ENCODE results near the gene DUSP10.

Gene DUSP10

DNA sequence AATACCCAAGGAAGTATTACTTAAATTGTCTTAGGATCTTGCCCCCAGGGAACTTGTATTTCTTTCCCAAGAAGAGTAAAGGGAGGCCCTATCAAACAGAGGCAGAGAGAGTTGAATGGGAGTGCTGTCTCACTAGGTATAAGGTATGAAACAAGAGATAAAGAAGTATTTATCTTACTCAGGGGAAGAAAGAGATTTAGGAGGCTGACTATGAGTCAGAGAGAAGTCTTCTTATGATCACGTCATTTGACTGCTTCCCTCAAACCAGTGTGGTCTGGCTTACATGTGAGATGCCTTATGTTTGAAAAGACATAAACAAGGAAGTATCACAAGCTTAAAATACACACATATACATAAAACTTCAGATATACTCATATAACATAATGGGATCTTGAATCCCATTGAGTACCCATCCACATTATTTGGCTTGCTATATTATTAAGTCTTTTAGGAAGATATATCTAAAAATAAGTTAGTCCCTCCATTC, 29.6 kb downstream of the DUSP10 start:
- no peak for DNase-seq

DNA sequence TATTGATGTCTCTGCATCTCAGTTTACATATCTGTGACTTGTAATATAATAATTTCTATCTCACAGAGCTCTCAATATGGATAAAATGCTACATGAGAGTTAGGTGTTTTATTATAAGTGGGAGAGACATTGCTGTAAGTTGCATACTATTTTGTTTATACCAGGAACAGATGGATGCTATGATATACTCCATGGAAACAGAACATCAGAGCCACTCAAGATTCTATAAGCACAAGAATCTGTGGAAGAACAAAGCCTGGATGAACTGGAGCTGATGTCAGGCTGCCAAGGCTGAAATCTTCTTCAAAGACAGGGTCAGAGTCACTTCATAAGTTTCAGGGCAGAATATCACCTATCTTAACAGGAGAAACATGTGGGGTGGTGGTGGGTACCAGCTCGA, 30.2 kb downstream of the DUSP10 start:
- no peak for DNase-seq

DNA sequence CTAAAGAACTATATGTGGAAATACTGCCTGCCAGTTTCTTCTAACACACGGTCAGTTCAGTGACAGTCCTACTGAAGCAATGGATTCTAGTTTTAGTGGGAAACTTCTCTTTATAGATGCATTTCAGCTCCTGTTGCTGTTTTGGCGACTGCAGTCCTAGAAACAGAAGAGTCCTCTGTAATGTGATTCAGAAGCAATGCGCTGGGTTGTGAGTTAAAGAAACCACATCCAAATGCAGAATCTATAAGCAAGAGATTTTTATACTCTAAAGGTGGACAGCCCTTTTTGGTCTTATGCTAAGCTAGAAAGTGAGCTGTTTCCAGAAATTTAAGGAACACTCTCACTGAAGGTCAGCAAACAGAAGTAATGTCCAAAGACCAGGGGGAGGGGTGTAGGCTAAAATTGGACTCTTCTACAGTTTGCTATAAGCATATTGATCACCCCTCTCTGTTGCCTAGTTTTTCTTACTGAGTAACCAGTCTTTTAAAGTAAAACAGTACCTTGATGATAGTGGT, 30.8 kb downstream of the DUSP10 start:
- no peak for DNase-seq

DNA sequence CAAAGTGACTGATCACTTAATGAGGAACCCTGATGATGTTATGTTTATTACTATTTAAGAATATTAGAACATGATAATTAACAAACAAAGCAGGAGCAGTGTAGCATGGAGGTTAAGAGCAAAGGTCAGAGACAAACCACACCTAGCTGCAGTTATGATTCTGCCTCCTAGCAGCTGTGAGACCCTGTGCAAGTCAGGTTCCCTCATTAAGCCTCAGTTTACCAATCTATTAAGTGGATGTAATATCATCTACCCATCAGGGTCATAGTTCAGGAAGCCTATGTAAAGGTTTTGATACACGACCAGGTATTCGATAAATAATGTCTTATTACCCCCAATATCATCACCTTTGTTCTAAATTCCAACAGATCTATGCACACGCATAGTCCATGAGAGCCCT, 32.0 kb downstream of the DUSP10 start:
- DNase-seq, result no peak

DNA sequence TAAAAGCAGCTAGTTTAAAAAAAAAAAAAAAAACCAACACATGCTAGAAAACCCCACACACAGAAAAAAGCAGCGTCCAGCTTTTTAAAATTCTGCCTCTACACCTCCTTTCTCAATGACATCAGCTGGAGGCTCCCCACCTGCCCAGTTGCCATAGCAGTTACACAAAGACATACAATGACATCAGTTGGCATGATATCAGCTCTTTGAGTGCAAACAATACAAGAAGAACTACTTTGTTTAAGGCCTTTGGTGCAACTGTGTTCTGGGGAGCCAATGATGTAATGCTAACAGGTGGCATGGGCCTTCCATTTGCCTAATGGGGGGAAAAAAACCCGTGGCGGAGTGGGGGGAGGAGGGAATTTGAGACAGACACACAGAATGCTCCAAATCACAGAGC, 32.9 kb downstream of the DUSP10 start:
- DNase-seq, result no peak

DNA sequence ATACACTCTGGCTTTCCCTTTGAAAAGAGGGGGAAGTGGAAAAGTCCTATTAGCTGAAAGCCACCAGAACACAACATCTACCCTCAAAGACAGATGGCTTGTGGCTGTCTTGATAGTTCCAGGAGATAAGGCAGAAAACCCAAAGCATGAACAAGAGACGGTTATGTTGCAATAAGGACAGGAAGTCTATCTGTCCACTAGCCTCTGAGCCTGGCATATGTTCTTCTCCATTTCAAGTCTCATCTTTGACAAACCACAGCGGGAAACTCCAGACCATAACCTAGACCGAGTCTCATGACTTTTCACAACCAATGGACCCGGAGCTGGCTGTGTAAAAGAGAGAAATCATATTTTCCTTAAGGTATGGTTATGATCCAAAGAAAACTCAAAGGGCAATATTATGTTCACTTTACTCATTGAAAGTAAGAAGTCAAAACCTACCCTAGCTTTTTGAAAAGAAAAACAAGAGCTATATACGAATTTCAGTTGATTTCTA, 33.8 kb downstream of the DUSP10 start:
- peak; percentile 59 for DNase-seq

DNA sequence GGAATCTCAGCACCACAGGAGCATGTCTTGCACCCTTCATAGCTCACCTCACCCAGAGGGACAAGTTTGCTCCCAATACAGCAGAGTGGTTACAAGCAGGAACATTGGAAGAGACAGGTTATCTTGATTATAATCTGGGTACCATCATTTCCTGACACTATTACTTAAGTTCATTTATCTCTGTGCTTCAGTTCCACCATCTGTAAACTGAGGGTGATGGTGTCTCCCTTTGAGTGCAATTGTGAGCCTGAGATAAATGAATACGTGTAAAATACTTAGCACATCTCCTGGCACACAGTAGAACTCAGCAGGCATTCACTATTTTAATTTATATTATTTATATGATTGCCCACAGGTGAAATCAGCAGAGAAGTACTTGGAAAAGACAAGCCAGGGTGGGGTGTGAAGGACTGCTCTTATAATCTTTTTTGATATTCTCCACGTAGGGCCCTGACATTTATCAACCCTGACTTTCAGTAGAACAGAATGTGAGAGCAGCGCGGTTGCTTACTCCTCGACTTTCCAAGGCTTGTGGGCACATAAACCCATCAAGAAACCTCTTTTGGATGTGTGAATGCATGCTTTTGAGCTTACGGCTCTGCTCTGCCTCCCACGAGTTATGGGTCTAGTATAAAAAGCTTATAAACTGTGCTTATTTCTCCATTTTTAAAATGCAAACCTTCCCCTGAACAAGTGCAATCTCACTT, 34.9 kb downstream of the DUSP10 start:
- DNase-seq, result no peak

DNA sequence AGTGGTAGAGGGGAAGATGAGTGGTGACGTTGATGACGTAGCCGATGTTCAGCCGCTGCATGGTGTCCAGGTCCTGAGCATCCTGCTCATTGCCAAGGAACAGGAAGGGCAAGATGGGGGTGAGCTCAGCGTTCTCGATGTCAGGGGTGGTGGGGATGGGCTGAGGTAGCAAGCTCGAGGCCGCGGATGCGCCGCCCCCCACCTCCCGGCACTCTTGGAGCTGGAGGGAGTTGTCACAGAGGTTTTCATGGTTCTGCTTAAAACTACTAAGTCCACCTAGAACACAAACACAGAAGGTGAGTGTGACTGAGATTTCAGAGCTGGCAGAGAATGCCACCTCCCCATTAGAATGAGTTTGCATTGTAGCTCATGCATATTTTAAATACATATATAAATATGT, 35.7 kb downstream of the DUSP10 start:
- DNase-seq, result no peak

DNA sequence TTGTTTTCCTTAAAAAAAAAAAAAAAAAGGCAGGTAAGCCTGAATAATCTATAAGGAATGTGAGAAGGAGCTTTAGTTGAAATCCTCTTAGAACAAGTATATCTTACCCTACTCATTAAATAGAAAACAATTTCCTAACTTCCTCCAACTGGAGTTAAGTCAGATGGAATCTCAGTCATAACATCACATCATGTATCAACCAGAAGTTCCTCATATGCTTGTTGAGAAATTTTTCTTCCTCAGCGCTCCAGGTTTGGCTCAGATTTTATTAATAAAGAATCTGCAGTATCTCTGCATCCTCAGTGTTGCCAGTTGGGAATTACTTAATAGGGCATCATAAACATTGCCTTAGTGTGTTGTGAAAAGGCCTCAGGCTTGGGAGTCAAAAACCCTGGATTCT, 37.6 kb downstream of the DUSP10 start:
- no peak for DNase-seq

DNA sequence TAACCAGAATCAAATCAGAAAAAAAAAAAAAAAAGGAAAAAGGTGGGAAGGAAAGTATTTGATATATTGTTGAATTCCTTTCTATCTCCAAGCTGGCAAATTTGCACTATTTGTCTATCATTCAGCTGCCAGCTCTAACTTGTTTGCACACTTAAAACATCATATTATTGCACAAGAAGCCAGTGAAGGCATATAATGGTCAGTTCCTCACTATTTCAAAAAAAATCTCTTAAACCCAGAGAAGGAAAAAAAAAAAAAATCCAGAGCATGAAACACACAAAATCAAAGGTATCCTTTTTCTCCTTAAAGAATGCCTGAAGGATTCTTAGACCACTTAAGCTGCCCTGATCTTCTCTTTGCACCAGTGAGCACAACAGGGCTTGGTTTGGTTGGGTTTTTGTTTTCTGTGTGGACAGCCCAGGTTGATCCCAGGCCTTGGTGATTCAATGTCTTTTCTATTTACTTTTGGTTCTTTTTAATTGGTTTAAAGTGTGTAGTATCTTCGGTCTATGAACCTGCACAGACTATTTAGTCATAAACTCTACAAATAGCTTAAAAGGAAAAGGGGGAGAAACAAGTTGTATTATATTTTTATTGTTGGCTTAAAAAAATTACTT, 40.2 kb downstream of the DUSP10 start:
- DNase-seq, result no peak

DNA sequence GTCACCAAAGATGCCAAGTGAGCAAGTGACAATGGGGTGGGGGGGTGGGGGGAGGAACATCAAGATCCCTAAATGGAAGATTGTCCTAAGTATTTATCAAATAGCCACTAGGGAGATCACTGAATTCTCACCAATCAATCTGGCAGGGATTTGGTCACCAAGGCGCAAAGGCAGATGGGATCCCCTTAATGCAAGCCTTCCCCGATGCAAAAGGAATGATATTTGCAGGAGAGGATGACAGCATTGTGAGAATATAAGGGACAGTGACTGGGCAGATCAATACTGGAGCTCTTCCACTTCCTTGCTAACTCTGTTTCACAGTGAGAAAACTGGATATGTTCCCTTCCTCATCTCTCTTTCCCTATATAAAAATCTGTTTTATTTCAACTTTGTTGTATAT, 40.9 kb downstream of the DUSP10 start:
- no peak for DNase-seq

DNA sequence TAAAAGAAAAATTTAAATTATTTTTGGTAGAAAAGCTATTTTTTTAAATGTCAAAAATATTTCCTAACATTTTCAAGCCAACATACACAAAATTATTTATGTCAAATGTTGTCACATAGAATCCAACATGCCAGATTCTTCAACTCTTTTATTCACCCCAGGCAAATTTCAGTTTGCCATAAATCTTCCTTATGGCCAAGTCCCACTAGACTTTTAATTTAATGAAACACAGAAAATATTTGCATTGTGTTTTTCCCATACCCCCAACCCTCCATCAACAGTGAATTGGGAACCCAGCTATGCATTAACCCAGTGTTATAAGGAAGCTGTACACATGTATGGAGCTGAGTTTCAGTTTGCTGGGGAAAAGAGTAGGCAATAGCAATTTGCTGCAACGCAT, 41.4 kb downstream of the DUSP10 start:
- DNase-seq, result no peak

DNA sequence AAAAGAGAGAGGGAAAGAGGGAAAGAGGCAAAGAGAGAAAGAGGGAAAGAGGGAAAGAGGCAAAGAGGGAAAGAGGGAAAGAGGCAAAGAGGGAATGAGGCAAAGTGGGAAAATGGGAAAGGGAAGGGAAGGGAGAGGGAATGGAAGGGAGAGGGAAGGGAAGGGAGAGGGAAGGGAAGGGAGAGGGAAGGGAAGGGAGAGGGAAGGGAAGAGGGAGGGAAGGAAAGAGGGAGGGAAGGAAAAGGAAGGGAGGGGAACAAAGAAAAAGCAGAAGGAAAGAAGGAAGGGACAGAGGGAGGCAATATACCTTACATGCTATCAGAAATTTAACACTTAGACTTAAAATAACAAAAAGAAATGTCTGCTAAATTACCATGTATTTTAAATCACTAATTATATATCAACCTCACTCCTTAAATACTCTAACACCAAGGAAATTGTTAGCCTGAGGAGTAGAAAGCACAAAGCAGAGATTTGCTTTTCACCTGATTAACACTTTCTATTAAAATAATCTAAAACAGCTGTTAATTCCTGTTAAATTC, 41.8 kb downstream of the DUSP10 start:
- DNase-seq, result no peak

DNA sequence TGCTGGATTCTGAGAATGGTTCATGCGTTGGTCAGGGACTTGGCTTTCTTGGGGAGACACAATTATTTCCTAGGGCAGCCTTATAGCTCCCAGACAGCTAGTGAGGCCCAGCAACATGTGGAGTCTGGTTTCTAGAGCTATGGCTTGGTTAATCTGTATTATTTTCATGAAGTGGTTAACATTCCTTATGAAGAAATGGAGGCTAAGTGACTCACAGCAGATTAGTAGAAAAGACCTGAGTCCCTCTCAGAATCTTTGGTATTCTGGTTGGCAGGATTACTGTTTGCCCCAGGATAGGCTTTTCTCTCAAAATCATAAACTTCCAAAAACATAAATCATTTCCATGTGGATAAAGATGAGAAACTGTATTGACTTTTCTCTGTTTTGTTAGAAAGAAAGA, 42.3 kb downstream of the DUSP10 start:
- DNase-seq, result no peak

DNA sequence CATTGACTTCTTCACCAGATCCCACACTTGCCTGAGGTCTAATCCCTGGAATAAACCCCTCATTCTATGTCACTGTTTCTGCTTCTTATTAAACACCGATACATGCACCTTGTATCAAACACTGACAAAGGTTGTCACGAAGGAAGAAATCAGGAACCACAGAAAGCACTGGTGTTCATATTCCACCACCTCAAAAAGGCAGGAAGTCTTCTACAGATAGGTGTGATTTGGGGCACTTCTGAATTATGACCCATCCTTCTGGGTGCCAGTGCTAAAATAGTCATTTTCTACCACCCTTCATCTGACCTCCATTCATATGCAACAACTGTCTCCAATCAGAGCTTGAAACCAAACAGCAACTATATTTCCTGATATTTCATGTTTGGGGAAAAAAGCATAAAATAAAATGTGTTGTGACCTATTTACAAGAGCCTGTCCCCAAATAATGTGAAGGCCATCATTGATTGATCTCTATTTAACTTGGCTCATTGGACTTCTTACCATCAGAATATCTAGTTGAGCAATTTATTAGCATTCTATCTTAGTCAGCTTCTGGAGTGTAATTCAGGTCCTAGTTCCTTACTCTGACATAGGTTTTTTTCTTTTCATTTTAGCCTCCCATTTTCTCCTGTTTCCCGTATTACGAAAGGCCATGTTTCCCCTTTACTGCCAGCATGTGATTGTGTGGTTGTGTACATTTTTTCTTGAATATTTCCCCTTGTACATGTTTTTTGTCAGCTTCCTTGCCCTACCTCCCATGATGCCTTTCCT, 43.1 kb downstream of the DUSP10 start:
- DNase-seq, result no peak

DNA sequence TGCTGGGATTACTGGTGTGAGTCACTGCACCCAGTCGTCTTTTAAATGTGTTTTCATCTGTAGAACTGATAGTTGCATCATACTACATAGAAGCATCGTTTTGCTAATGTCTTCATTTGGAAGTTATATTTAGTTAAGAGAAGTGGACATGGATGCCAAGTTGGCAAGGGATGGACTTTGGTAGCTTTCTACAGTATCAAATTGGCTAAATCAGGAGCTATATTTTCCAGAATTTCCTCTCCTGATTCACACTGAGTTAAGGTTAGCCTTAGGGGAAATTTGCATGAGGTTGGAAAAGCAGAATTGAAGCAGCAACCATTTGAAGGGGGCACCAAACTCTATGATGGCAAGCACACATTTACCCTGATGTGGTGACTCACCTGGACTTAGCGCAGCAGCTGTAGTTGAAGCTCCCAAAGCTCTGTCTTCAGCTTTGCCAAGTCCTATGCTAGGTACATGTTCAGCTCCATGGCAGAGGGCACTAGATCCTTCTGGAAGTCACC, 43.9 kb downstream of the DUSP10 start:
- no peak for DNase-seq

DNA sequence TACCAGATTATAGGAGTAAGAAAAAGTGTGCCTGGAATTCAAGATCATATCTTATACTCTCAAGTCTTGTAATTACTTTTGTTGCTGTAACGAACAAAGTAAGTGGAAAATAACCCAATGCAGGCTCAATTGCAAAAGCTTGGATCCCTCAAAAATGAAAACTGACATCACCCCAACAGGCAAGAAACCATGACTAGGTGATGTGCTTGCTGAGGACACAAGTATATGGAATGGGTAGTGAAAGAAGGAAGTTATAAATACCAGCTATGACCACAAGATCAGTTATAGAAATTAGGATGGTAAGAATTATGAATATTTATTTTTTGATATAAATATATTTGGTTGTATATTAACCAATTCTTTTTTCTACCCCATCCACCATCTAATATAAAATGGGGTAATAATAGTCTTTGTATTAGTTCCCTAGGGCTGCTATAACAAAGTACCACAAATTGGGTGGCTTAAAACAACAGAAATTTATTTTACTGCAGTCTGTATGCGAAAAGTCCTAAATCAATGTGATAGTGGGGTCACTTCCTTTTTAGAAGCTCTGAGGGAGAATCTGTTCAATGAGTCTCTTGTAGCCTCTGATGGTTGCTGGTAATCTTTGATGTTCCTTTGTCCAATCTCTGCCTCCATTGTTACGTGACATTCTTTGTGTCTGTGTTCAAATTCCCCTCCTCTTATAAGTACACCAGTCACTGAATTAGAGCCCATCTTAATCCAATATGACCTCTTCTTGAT, 45.0 kb downstream of the DUSP10 start:
- no peak for DNase-seq

DNA sequence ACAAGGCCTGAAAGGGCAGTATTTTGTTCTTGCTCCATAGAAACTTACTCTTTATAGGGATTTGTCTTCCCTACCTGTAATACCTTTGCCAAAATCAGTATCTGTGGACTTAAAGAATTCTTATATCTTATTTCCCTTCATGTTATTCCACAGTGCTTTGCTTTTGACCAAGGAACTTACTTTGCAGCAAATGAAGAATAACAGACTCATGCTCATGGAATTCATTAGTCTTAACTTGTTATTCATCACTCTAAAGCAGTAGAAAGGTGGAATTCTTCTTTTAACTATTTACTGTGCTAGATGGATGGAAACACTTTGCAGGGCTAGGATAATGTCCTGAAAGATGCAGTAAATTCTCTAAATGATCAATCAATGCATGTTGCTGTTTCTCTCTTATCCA, 45.9 kb downstream of the DUSP10 start:
- no peak for DNase-seq

DNA sequence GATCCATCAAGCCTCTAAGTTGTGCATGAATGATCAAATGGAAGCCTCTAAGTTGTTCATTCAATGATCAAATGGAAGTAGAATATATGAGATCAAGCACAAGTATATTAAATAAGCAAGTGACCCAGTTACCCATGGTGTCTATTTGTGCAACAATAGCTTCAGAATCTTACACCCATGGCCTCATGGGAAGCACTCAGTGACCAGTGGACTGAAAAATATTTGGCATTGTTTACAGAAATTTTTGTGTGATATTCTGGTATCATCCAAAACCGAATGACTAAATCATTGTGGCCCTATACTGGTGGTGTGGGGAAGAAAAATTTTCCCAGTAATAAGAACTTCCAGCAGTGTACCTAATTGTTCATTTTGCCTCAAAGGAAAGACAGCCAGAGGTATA, 46.6 kb downstream of the DUSP10 start:
- DNase-seq, result no peak

DNA sequence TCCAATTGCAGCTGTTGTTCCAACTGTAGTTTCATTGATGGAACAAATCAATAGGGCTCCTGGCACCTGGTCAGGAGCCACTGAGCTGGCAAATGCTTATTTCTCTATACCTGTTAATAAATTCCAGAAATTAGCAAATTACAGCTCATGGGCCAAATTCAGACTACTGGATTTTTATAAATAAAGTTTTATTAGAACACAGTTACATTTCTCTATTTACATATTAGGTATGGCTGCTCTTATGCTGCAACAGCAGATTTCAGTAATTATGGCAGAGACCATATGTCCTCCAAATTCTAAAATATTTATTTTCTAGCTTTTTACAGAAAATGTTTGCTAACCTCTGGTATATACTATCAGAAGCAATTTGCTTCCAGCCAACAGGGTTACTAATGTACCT, 47.8 kb downstream of the DUSP10 start:
- no peak for DNase-seq

DNA sequence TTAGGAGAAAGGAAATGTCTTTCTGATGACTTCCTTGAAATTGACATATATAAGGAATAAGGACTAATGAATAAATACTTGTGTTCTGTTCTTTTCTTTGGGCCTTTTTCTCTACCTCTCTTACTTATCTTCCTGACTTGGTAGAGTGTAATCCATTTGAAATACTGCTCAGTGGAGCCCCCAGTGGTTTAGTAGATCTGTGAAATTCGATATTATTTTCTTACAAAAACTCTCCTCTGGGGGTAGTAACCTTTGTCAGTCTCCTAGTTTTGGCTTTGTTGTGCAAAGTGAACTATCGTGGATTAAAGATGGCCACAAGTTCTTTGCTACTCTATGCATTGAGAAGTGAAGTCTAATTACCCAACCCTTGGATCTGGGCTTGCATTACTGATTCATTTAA, 48.8 kb downstream of the DUSP10 start:
- no peak for DNase-seq

DNA sequence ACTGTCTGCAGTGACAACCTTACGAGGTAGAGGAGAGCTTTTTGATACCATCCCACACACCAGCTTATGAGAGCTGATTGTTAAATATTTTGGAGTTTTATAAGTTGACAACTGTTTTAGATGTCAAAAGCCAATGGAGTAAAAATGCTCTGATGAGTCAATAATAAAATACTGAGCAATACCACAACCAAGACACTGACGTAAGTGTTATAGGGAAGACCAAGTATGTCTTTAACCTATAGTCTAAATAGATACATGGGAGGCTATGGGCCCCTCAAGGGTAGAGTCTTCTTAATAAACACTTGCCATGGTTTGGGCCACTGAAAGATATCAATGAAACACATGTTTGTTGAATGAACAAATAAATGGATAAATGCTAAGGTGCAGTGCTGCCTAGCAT, 49.2 kb downstream of the DUSP10 start:
- no peak for DNase-seq

DNA sequence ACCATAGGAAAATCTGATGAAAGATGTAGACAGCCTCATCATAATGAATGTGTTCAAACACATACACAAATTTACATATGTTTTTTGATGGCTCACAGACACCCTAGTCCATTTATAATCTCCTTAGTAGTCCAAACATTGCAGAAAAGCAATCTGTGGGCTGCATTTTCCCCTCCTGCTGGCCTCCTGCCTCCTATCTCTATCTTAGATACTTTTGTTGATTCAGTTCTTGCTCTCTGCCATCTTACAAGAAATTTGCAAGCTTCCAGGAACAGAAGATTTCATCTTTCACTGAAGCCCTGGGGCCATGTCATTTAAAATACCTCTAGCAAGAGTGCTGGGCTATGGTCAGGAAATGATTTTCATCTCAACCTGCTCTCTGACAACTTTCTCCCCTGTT, 50.6 kb downstream of the DUSP10 start:
- DNase-seq, result no peak

All from NK-92 treated with Interleukin-12 subunit alpha and Interleukin-12 subunit beta, amount 100 ng/mL, for 24 hours (cell line).